Fibroblast of lung (primary cell): ENCODE measurements around the gene POLR2C. TPM values are rescaled to one million over a fixed set of nuclear protein-coding genes. Genes with fewer than 3 reads are reported as not detected.

ENCODE experiments used
- DNase-seq, 2 donors: peaks; one replicate each; pipeline versions ENCODE4 v3.0.0 to v3.0.0-alpha.2; 2010; ENCODE audit warnings: low read depth in 2 of 2
- H2AFZ ChIP-seq: 2 replicates; pipeline ENCODE4 v1.5.1; 2012; ENCODE audit warnings: low read length, control low read depth, inconsistent platforms
- H3K27ac ChIP-seq: 2 replicates; pipeline ENCODE4 v1.5.1; 2011; ENCODE audit warnings: low read length, control low read depth; ENCODE audit not compliant: insufficient read depth
- H3K27me3 ChIP-seq: 2 replicates; pipeline ENCODE4 v1.5.1; 2011; ENCODE audit warnings: mild to moderate bottlenecking, low read length; ENCODE audit not compliant: control insufficient read depth, insufficient read depth
- H3K36me3 ChIP-seq: 2 replicates; pipeline ENCODE4 v1.5.1; 2011; ENCODE audit warnings: low read length; ENCODE audit not compliant: control insufficient read depth, insufficient read depth
- H3K4me1 ChIP-seq: 2 replicates; pipeline ENCODE4 v1.5.1; 2011; ENCODE audit warnings: low read length; ENCODE audit not compliant: control insufficient read depth, insufficient read depth; ENCODE audit errors: extremely low read depth
- H3K4me2 ChIP-seq: 2 replicates; pipeline ENCODE4 v1.5.1; 2011; ENCODE audit warnings: low read length, control low read depth; ENCODE audit not compliant: insufficient read depth; ENCODE audit errors: extremely low read depth
- H3K4me3 ChIP-seq, 4 experiments: fragments of 200-600 bp in 1 of 4; sonication (generic) in 1 of 4; replicated peaks in 1 of 4; 2 replicates each; pipeline ENCODE4 v1.5.1; 2011 to 2016; ENCODE audit warnings: low read length in 4 of 4, low read depth in 3 of 4, mild to moderate bottlenecking in 3 of 4, control low read depth in 2 of 4, inconsistent platforms in 1 of 4, mixed read lengths in 1 of 4; ENCODE audit not compliant: insufficient read depth in 1 of 4; ENCODE audit errors: control extremely low read depth in 1 of 4
- H3K79me2 ChIP-seq: 2 replicates; pipeline ENCODE4 v1.5.1; 2012; ENCODE audit warnings: mild to moderate bottlenecking, low read length, inconsistent platforms; ENCODE audit not compliant: control insufficient read depth, insufficient read depth
- H3K9ac ChIP-seq: 2 replicates; pipeline ENCODE4 v1.5.1; 2011; ENCODE audit warnings: mild to moderate bottlenecking, low read length, control low read depth; ENCODE audit not compliant: insufficient read depth
- H3K9me3 ChIP-seq: 2 replicates; pipeline ENCODE4 v1.5.1; 2012; ENCODE audit warnings: low read depth, low read length; ENCODE audit not compliant: control insufficient read depth, insufficient read depth
- H4K20me1 ChIP-seq: 2 replicates; pipeline ENCODE4 v1.5.1; 2011; ENCODE audit warnings: low read length; ENCODE audit not compliant: control insufficient read depth, insufficient read depth; ENCODE audit errors: extremely low read depth
- CTCF ChIP-seq, 2 donors: IDR thresholded peaks in 1 of 2; conservative IDR thresholded peaks in 1 of 2; 1 replicate in 1 of 2; 2 replicates in 1 of 2; pipeline ENCODE4 v1.5.1; 2011 to 2012; ENCODE audit warnings: low read length in 2 of 2, control low read depth in 1 of 2, inconsistent platforms in 1 of 2, low read depth in 1 of 2, mild to moderate bottlenecking in 1 of 2
- EZH2 ChIP-seq: IDR thresholded peaks from 2 replicates; pipeline ENCODE4 v1.5.1; 2012; ENCODE audit warnings: low read length, control low read depth, mild to moderate bottlenecking; ENCODE audit errors: missing control alignments
- polyA plus RNA-seq, 2 donors: library from polyadenylated mRNA; depleted of rRNA in 1 of 2; stranded (reverse) in 1 of 2; unstranded in 1 of 2; fragments of >200 nt; gene quantifications; 2 replicates each; pipeline ENCODE4 v1.2.1, GENCODE V29; 2011 to 2012; ENCODE audit warnings: missing spikeins in 1 of 2
- total RNA-seq: library from RNA; depleted of rRNA; stranded (reverse); fragments of >200 nt; gene quantifications from 2 replicates; pipeline ENCODE4 v1.2.1, GENCODE V29; 2014

The POLR2C gene
- total and polyA plus RNA-seq, 2 donors (not counting 1 experiment from before 2014, with no cell fraction given), result 84.0 to 106 TPM

- DNase-seq, result no peak
- no peak overlapping the region for H3K9ac ChIP-seq
- no peaks in the 10 kb centered on the region for H3K9me3 ChIP-seq
- no peak overlapping the region for H3K4me3 ChIP-seq
- TF ChIP-seq EZH2, result no peak
- TF ChIP-seq CTCF (conservative IDR thresholded peaks at IDR 0.05 in 1 of 2, IDR thresholded peaks at IDR 0.05 in 1 of 2; ENCODE audit: low read depth in 1 of 2, low read length in 2 of 2), result no peak
- no peak overlapping the region for H3K27ac ChIP-seq
- H3K4me2 ChIP-seq, result no peak overlapping the region
- H3K36me3 ChIP-seq, result no peaks in the 10 kb centered on the region
- H3K79me2 ChIP-seq, result no peaks in the 10 kb centered on the region
- no peaks in the 10 kb centered on the region for H3K27me3 ChIP-seq
- H4K20me1 ChIP-seq, result no peaks in the 10 kb centered on the region
- no peak overlapping the region for H2AFZ ChIP-seq
- H3K4me1 ChIP-seq, result peaks cover 5% of the 10 kb centered on the region
Measured at GRCh38 chr16:57416084-57416483, 46.4 kb upstream of the POLR2C start.

- H3K27me3 ChIP-seq, result no peaks in the 10 kb centered on the region
- no peak overlapping the region for H3K9ac ChIP-seq
- H2AFZ ChIP-seq, result no peak overlapping the region
- no peaks in the 10 kb centered on the region for H3K36me3 ChIP-seq
- no peak overlapping the region for H3K4me2 ChIP-seq
- no peaks in the 10 kb centered on the region for H3K9me3 ChIP-seq
- no peaks in the 10 kb centered on the region for H4K20me1 ChIP-seq
- TF ChIP-seq EZH2 (no peak), CTCF (conservative IDR thresholded peaks at IDR 0.05 in 1 of 2, IDR thresholded peaks at IDR 0.05 in 1 of 2; ENCODE audit: low read depth in 1 of 2, low read length in 2 of 2) (no peak)
- peaks cover 10% of the 10 kb centered on the region for H3K4me1 ChIP-seq
- no peak for DNase-seq
- no peak overlapping the region for H3K27ac ChIP-seq
- H3K4me3 ChIP-seq, result no peak overlapping the region
- H3K79me2 ChIP-seq, result no peaks in the 10 kb centered on the region
Measured at GRCh38 chr16:57419506-57419905, 43.0 kb upstream of the POLR2C start.

- peak; percentile 47 to 85 for DNase-seq
- H3K36me3 ChIP-seq, result no peaks in the 10 kb centered on the region
- H3K4me2 ChIP-seq, result peak overlapping the region; percentile 13
- no peak overlapping the region for H3K27ac ChIP-seq
- no peaks in the 10 kb centered on the region for H3K79me2 ChIP-seq
- no peak overlapping the region for H3K9ac ChIP-seq
- H3K9me3 ChIP-seq, result no peaks in the 10 kb centered on the region
- no peaks in the 10 kb centered on the region for H4K20me1 ChIP-seq
- H3K4me3 ChIP-seq, result no peak overlapping the region
- H3K4me1 ChIP-seq, result peaks cover 10% of the 10 kb centered on the region
- no peak for TF ChIP-seq EZH2
- TF ChIP-seq CTCF (conservative IDR thresholded peaks at IDR 0.05 in 1 of 2, IDR thresholded peaks at IDR 0.05 in 1 of 2; ENCODE audit: low read depth in 1 of 2, low read length in 2 of 2), result peak; percentile 89 to 93
- peak overlapping the region; percentile 5 for H2AFZ ChIP-seq
- H3K27me3 ChIP-seq, result no peaks in the 10 kb centered on the region
Measured at GRCh38 chr16:57422026-57422944, 40.2 kb upstream of the POLR2C start.
